Subcutaneous abdominal adipose tissue (tissue), 5 donors: Measurements from ENCODE around the gene KRT6B.
"Not testable (repeated sequence)": the region's sequence is repeated elsewhere in the genome, so short reads cannot be mapped to it uniquely, and the experiment has no call there.

Experiments used
- H3K27ac ChIP-seq: one replicate; pipeline ENCODE4 v1.7.0; 2013; ENCODE audit warnings: low read depth, mild to moderate bottlenecking, inconsistent platforms, low read length, moderate library complexity
- H3K27me3 ChIP-seq, 5 donors: one replicate each; pipeline ENCODE4 v1.7.0; 2013; ENCODE audit warnings: low read length in 5 of 5, inconsistent platforms in 1 of 5; ENCODE audit not compliant: control insufficient read depth in 5 of 5, insufficient read depth in 4 of 5
- H3K36me3 ChIP-seq, 5 donors: one replicate each; pipeline ENCODE4 v1.7.0; 2013; ENCODE audit warnings: low read length in 5 of 5; ENCODE audit not compliant: control insufficient read depth in 5 of 5, insufficient read depth in 5 of 5
- H3K4me1 ChIP-seq, 5 donors: one replicate each; pipeline ENCODE4 v1.7.0; 2013; ENCODE audit warnings: low read length in 5 of 5, mild to moderate bottlenecking in 3 of 5, moderate library complexity in 1 of 5; ENCODE audit not compliant: control insufficient read depth in 5 of 5, insufficient read depth in 5 of 5
- H3K4me3 ChIP-seq, 5 donors: one replicate each; pipeline ENCODE4 v1.7.0; 2013; ENCODE audit warnings: low read length in 5 of 5, low read depth in 1 of 5
- H3K9ac ChIP-seq, 5 donors: one replicate each; pipeline ENCODE4 v1.7.0; 2013; ENCODE audit warnings: low read length in 5 of 5, mild to moderate bottlenecking in 4 of 5, moderate library complexity in 3 of 5
- H3K9me3 ChIP-seq, 5 donors: one replicate each; pipeline ENCODE4 v1.7.0; 2013; ENCODE audit warnings: low read length in 5 of 5; ENCODE audit not compliant: control insufficient read depth in 5 of 5
- donor health status: healthy.
- donor health status: healthy.
- donor health status: healthy.
- donor health status: healthy.
- donor health status: healthy.

KRT6B gene

DNA sequence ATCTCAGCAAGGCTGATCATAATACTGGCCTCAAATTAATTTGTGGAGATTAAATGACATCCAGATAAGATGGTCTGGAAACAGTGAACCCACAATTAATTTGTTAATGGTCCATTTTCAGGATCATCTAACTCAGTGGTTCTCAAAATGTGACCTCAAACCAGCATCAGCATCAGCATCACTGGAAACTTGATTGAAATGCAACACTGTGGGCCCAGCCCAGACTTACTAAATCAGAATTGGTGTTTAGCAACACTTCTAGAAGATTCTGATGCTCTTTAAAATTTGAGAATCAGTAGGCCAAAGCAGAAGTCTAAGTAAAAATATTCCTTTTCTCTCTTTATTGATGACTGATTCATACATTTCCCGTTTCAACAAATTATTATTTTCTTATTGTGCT lies 35.2 kb downstream of the KRT6B start:
- Histone ChIP-seq H3K27ac (peak overlapping the region; percentile 50), H3K27me3 (no peaks in the 10 kb centered on the region), H3K9me3 (no peaks in the 10 kb centered on the region), H3K4me3 (no peak overlapping the region), H3K9ac (peak overlapping the region in 1 of 5 donors; percentile 28), H3K36me3 (no peaks in the 10 kb centered on the region), H3K4me1 (peaks cover 7 to 23% (median 19%) of the 10 kb centered on the region in 5 donors)

- no peaks in the 10 kb centered on the region for H3K27me3 ChIP-seq
- H3K4me3 ChIP-seq, result no peak overlapping the region
- no peak overlapping the region for H3K9ac ChIP-seq
- H3K27ac ChIP-seq, result peak overlapping the region; percentile 50
- no peaks in the 10 kb centered on the region for H3K9me3 ChIP-seq
- H3K36me3 ChIP-seq, result no peaks in the 10 kb centered on the region
- peaks cover 7 to 23% (median 19%) of the 10 kb centered on the region in 5 donors for H3K4me1 ChIP-seq
Measured at GRCh38 chr12:52415870-52416750, 35.8 kb downstream of the KRT6B start.

DNA sequence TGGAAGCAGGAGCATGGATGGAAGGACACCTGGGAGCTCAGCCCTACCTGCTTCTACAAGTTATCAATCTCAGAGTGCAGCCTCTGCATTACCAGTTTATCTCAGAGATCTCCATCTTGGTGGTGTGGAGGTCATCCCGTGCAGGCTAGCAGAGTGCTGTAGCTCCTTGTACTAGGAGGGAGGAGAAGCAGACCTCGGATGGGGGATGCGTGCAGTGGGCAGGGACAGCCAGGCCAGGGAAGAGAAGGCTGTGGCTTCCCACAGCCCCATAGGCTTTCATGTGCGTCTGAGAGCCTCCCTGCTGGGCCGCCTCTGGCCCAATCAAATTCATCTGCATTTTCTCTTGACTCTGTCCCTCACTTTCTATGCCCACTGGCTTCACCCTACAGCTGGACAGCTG lies 37.0 kb downstream of the KRT6B start:
- Histone ChIP-seq H3K4me3 (no peak overlapping the region), H3K36me3 (no peaks in the 10 kb centered on the region), H3K9me3 (no peaks in the 10 kb centered on the region), H3K27me3 (no peaks in the 10 kb centered on the region), H3K4me1 (peaks cover 7 to 23% (median 19%) of the 10 kb centered on the region in 5 donors), H3K9ac (no peak overlapping the region), H3K27ac (no peak overlapping the region)

GRCh38 chr12:52413782-52414345 lies 38.1 kb downstream of the KRT6B start:
- Histone ChIP-seq H3K4me1 (peaks cover 7 to 23% (median 19%) of the 10 kb centered on the region in 5 donors), H3K9ac (no peak overlapping the region), H3K36me3 (no peaks in the 10 kb centered on the region), H3K27me3 (no peaks in the 10 kb centered on the region), H3K4me3 (no peak overlapping the region), H3K9me3 (no peaks in the 10 kb centered on the region), H3K27ac (no peak overlapping the region)

GRCh38 chr12:52413202-52413601 lies 38.7 kb downstream of the KRT6B start:
- Histone ChIP-seq H3K4me3 (no peak overlapping the region), H3K4me1 (peaks cover 7 to 23% (median 19%) of the 10 kb centered on the region in 5 donors), H3K27me3 (peaks cover 0 to 2% (median 0%) of the 10 kb centered on the region in 5 donors), H3K36me3 (no peaks in the 10 kb centered on the region), H3K9me3 (no peaks in the 10 kb centered on the region), H3K27ac (no peak overlapping the region), H3K9ac (no peak overlapping the region)

GRCh38 chr12:52411815-52412214 lies 40.1 kb downstream of the KRT6B start:
- Histone ChIP-seq H3K27me3 (peaks cover 0 to 2% (median 0%) of the 10 kb centered on the region in 5 donors), H3K9me3 (no peaks in the 10 kb centered on the region), H3K4me3 (no peak overlapping the region), H3K27ac (no peak overlapping the region), H3K9ac (no peak overlapping the region), H3K4me1 (peaks cover 7 to 14% (median 11%) of the 10 kb centered on the region in 5 donors), H3K36me3 (no peaks in the 10 kb centered on the region)

GRCh38 chr12:52410589-52411248 lies 41.2 kb downstream of the KRT6B start:
- not testable (repeated sequence) for H3K27ac ChIP-seq, H3K9me3 ChIP-seq, H3K9ac ChIP-seq, H3K4me1 ChIP-seq, H3K27me3 ChIP-seq, H3K36me3 ChIP-seq, H3K4me3 ChIP-seq

- Histone ChIP-seq H3K9me3 (no peaks in the 10 kb centered on the region), H3K27ac (no peak overlapping the region), H3K36me3 (no peaks in the 10 kb centered on the region), H3K27me3 (peaks cover 0 to 2% (median 0%) of the 10 kb centered on the region in 5 donors), H3K4me3 (no peak overlapping the region), H3K9ac (no peak overlapping the region), H3K4me1 (no peaks in the 10 kb centered on the region)
Measured at GRCh38 chr12:52407918-52408317, 44.0 kb downstream of the KRT6B start.

DNA sequence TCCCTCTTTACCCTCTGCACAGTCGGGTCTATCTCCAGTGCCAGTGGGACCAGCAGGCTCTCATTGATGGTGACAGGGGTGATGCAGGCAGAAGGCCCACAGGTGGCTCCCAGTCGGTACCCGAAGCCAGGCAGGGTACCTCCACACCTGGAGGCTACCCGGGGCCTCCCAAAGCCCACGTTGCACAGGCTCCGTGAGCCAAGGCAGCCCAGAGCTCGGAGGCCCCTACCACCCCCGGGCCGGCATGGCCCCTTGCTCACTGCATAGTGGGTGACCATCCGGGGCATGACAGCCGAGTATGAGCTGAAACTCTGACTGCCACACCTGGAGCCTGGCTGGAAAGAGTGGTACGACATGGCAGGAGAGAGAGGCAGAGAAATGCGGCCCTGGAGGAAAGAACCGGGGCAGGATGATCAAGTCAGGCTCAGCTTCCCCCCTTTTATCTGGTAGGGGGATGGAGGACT lies 46.0 kb downstream of the KRT6B start, which contains the start of gene KRT82:
KRT82 (minus strand) TSS at position 414 of the 464 bp plus-strand sequence; CDS start at position 356, 58 bp downstream.
- H3K27ac ChIP-seq, result no peak within 1 kb of the TSS
- H3K9me3 ChIP-seq, result no peaks in the 10 kb centered on the region
- H3K36me3 ChIP-seq, result no peaks in the 10 kb centered on the region
- H3K4me1 ChIP-seq, result no peaks in the 10 kb centered on the region
- H3K4me3 ChIP-seq, result no peak within 1 kb of the TSS
- H3K27me3 ChIP-seq, result peaks cover 0 to 5% (median 0%) of the 10 kb centered on the region in 5 donors
- no peak within 1 kb of the TSS for H3K9ac ChIP-seq

- Histone ChIP-seq H3K27ac (no peak overlapping the region), H3K4me1 (no peaks in the 10 kb centered on the region), H3K9ac (no peak overlapping the region), H3K27me3 (peaks cover 0 to 6% (median 4%) of the 10 kb centered on the region in 5 donors), H3K4me3 (no peak overlapping the region), H3K36me3 (no peaks in the 10 kb centered on the region), H3K9me3 (no peaks in the 10 kb centered on the region)
Measured at GRCh38 chr12:52404951-52405350, 47.0 kb downstream of the KRT6B start.
